SK-N-SH (cell line): ENCODE data around the gene GMPPA. TPM values are rescaled to one million over a fixed set of nuclear protein-coding genes. Genes with fewer than 3 reads are reported as not detected.

ENCODE experiments used
- CTCF ChIA-PET: fragments of 300-600, 350-600 bp; formaldehyde crosslinking; extraction: SDS; loops from one replicate; lab custom pipeline; 2021; lab: Yijun Ruan, JAX
- POLR2A ChIA-PET: fragments of 350-600 bp; sonication (Branson Sonifier 250); formaldehyde crosslinking; extraction: SDS; loops from one replicate; lab custom pipeline; 2020; ENCODE audit warnings: antibody characterized with exemption, inconsistent platforms; lab: Yijun Ruan, JAX
- DNase-seq: peaks from one replicate; pipeline ENCODE4 v3.0.0; 2012
- H2AFZ ChIP-seq: fragments of 200-600 bp; sonication (generic); 2 replicates; pipeline ENCODE4 v1.8.1; 2016; ENCODE audit warnings: antibody characterized with exemption, mild to moderate bottlenecking, low read depth
- H3F3A ChIP-seq: fragments of 200-600 bp; sonication (generic); replicated peaks from 2 replicates; pipeline ENCODE3; 2016; ENCODE audit warnings: antibody characterized with exemption, mild to moderate bottlenecking; ENCODE audit not compliant: insufficient read depth
- H3K27ac ChIP-seq, 2 experiments: fragments of 200-500 bp in 1 of 2; fragments of 200-600 bp in 1 of 2; sonication (Bioruptor generic) in 1 of 2; sonication (generic), shearing (Covaris generic) in 1 of 2; 2 replicates each; pipeline versions ENCODE4 v1.5.1 to v1.6.1; 2014 to 2016; ENCODE audit warnings: low read depth in 2 of 2, inconsistent platforms in 1 of 2, low read length in 1 of 2, mild to moderate bottlenecking in 1 of 2, mixed read lengths in 1 of 2
- H3K27me3 ChIP-seq: fragments of 200-600 bp; sonication (generic), shearing (Covaris generic); 2 replicates; pipeline ENCODE4 v1.6.1; 2016; ENCODE audit warnings: mixed run types; ENCODE audit not compliant: insufficient read depth
- H3K36me3 ChIP-seq, 2 experiments: fragments of 200-500 bp in 1 of 2; fragments of 200-600 bp in 1 of 2; sonication (Bioruptor generic) in 1 of 2; sonication (generic) in 1 of 2; replicated peaks in 1 of 2; 2 replicates each; pipeline versions ENCODE3 to v1.5.1; 2014 to 2016; ENCODE audit warnings: low read length in 1 of 2, mild to moderate bottlenecking in 1 of 2; ENCODE audit not compliant: insufficient read depth in 2 of 2, control insufficient read depth in 1 of 2
- H3K4me1 ChIP-seq, 2 experiments: fragments of 200-500 bp in 1 of 2; fragments of 200-600 bp in 1 of 2; sonication (Bioruptor generic) in 1 of 2; sonication (generic), shearing (Covaris generic) in 1 of 2; 2 replicates each; pipeline versions ENCODE4 v1.5.1 to v1.6.1; 2014 to 2016; ENCODE audit warnings: low read depth in 1 of 2, low read length in 1 of 2, mixed run types in 1 of 2; ENCODE audit not compliant: insufficient read depth in 2 of 2, control insufficient read depth in 1 of 2
- H3K4me2 ChIP-seq: fragments of 200-600 bp; sonication (generic), shearing (Covaris generic); 2 replicates; pipeline ENCODE4 v1.6.1; 2017; ENCODE audit warnings: mixed run types
- H3K4me3 ChIP-seq, 2 experiments: fragments of 200-500 bp in 1 of 2; fragments of 200-600 bp in 1 of 2; sonication (Bioruptor generic) in 1 of 2; sonication (generic), shearing (Covaris generic) in 1 of 2; 2 replicates each; pipeline versions ENCODE4 v1.5.1 to v1.8.1; 2014 to 2016; ENCODE audit warnings: low read depth in 2 of 2, inconsistent platforms in 1 of 2, low read length in 1 of 2, mild to moderate bottlenecking in 1 of 2, mixed read lengths in 1 of 2, moderate library complexity in 1 of 2
- H3K79me2 ChIP-seq: fragments of 200-600 bp; sonication (generic); 2 replicates; pipeline ENCODE4 v1.8.1; 2017; ENCODE audit warnings: mild to moderate bottlenecking; ENCODE audit not compliant: insufficient read depth
- H3K9ac ChIP-seq: fragments of 200-600 bp; sonication (generic); 2 replicates; pipeline ENCODE4 v1.6.1; 2017; ENCODE audit warnings: mixed run types
- H3K9me2 ChIP-seq: fragments of 200-600 bp; sonication (generic); 2 replicates; pipeline ENCODE4 v1.6.1; 2017; ENCODE audit warnings: mixed run types
- H3K9me3 ChIP-seq: fragments of 200-600 bp; sonication (generic); 2 replicates; pipeline ENCODE4 v1.6.1; 2017; ENCODE audit warnings: mixed run types, mild to moderate bottlenecking, moderate library complexity
- H4K20me1 ChIP-seq: fragments of 200-600 bp; sonication (generic); 2 replicates; pipeline ENCODE4 v1.6.1; 2017; ENCODE audit warnings: mild to moderate bottlenecking, mixed run types; ENCODE audit not compliant: insufficient read depth
- CHD2 ChIP-seq: fragments of 150-350 bp; IDR thresholded peaks from 2 replicates; pipeline ENCODE4 v1.6.1; 2018; ENCODE audit warnings: low read length; ENCODE audit not compliant: partially characterized antibody
- EZH2phosphoT487 ChIP-seq: fragments of 200-600 bp; sonication (generic); IDR thresholded peaks from 2 replicates; pipeline ENCODE4 v1.6.1; 2017; ENCODE audit warnings: low read depth, mixed run types, mild to moderate bottlenecking, antibody characterized with exemption, moderate library complexity, borderline replicate concordance
- FOSL2 ChIP-seq: IDR thresholded peaks from 2 replicates; pipeline ENCODE4 v1.4.0; 2012; ENCODE audit warnings: low read depth, mild to moderate bottlenecking, moderate library complexity, borderline replicate concordance
- FOXJ3 ChIP-seq: sonication (generic); formaldehyde crosslinking; IDR thresholded peaks from 2 replicates; pipeline ENCODE4 v1.5.1; 2020; ENCODE audit warnings: mild to moderate bottlenecking, missing genetic modification reagents
- MEF2A ChIP-seq: IDR thresholded peaks from 2 replicates; pipeline ENCODE4 v1.4.0; 2012; ENCODE audit warnings: low read depth, borderline replicate concordance
- MXI1 ChIP-seq: IDR thresholded peaks from 2 replicates; pipeline ENCODE4 v1.6.1; 2012; ENCODE audit warnings: mild to moderate bottlenecking, low read depth, low read length, improper control_type of control experiment
- NFIC ChIP-seq: IDR thresholded peaks from 2 replicates; pipeline ENCODE4 v1.4.0; 2012; ENCODE audit warnings: borderline replicate concordance
- WGBS: methylation state at CpG from one replicate; pipeline ENCODE4 v1.1.6; 2017; ENCODE audit warnings: low lambda C conversion rate; 5-methylcytosine and 5-hydroxymethylcytosine counted together
- polyA plus RNA-seq, 3 experiments: library from polyadenylated mRNA; depleted of rRNA; stranded (reverse); fragments of >200 nt; gene quantifications; 2 replicates each; pipeline ENCODE4 v1.2.3, GENCODE V29; 2012
- TF ChIP-seq, protein P1 (sequence below): fragments of 150-350 bp; IDR thresholded peaks from 2 replicates; pipeline ENCODE4 v1.6.1; 2016; ENCODE audit warnings: mild to moderate bottlenecking, low read depth, low read length

Gene GMPPA
- polyA plus RNA-seq, 1 of the 3 experiments (the other 2 are of a cell fraction) = 61.3 TPM

DNA sequence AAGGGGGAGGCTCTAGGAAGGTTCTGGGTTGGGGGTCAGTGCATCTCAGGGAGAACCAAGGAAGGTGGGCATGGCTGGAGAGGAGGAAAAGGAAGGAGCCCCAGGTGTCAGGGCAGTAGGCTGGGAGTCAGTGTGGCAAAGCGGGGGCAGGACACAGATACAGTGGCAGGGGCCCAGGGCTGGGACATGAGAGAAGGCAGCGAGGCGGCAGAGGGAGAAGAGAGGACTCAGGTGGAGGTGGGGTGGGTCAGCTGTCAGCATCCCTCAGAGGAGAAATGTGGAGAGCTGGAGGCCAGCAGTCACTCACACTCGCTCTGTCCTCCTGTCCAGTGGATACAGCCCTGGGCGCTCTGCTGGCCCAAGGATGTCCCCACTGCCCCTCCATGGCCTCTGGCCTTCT lies 5.6 kb upstream of the GMPPA start:
- Histone ChIP-seq H3K4me3 (no peak overlapping the region), H3K27me3 (no peaks in the 10 kb centered on the region), H2AFZ (no peak overlapping the region), H3K4me2 (no peak overlapping the region), H3K79me2 (no peaks in the 10 kb centered on the region), H3K4me1 (peaks cover 3 to 37% of the 10 kb centered on the region in 2 experiments; a peak in 3 of 4 replicates), H3K36me3 (peaks cover 6 to 18% of the 10 kb centered on the region in 2 experiments), H4K20me1 (no peaks in the 10 kb centered on the region), H3K9me3 (no peaks in the 10 kb centered on the region), H3K9me2 (no peaks in the 10 kb centered on the region), H3F3A (no peaks in the 10 kb centered on the region), H3K27ac (no peak overlapping the region), H3K9ac (no peak overlapping the region)
- ChIA-PET POLR2A (interaction anchor here (2.0 kb wide), 1 partner anchor 14 kb away, joined by 8 read pairs; no protein-coding TSS in a partner anchor), CTCF (interaction anchor here (1.3 to 62.1 kb wide), 4 partner anchors 1 to 104 kb away, joined by 4 to 2824 read pairs (median 1425); partner anchors contain the start of genes ASIC4, CHPF, GMPPA and TMEM198)
- 97% methylated on average over 5 of the region's 5 CpGs for WGBS
- no peak for DNase-seq
- TF ChIP-seq FOXJ3 = no peak
- no peak for TF ChIP-seq MEF2A

DNA sequence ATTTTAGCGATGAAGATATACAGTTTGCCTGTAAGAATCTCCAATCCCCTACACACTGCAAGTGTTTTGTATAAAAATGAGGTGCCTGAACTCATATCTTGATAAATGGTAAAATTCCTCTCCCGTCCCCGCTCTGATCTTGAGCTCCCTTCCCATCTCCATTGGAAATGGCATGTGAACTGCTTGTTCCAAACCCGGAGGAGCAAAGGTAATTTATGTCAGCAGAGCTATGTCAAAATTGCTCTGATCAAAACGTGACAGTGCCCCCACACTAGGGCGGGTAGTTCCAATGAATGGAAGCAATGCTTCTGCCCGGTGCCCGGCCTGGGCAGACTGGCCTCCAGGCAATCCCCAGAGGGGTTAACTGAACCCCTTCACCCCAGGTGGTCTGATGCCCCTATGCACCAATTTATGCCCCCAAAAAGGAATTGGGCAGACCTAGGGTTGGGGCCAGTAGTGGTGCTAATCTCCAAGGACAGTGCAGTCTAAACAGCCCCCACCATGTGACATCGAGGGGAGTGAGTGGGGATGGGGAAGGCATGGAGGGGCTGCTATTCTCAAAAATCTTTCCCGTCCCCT lies 3.6 kb upstream of the GMPPA start:
- ChIA-PET CTCF (interaction anchor here (0.6 to 62.1 kb wide), 22 partner anchors 1 to 195 kb away, joined by 3 to 2824 read pairs (median 4); partner anchors contain the start of genes ASIC4, CHPF, GMPPA and TMEM198), POLR2A (interaction anchor here (1.1 to 3.7 kb wide), 5 partner anchors 13 to 35 kb away, joined by 4 to 26 read pairs (median 10); partner anchors contain the start of gene ASIC4)
- DNase-seq = no peak
- H3K79me2 ChIP-seq = peaks cover 13% of the 10 kb centered on the region
- H4K20me1 ChIP-seq = no peaks in the 10 kb centered on the region
- TF ChIP-seq FOXJ3 (no peak), MXI1 (no peak), FOSL2 (no peak), MEF2A (no peak), CHD2 (no peak), EZH2phosphoT487 (no peak), NFIC (no peak)
- TF ChIP-seq, protein P1, sequence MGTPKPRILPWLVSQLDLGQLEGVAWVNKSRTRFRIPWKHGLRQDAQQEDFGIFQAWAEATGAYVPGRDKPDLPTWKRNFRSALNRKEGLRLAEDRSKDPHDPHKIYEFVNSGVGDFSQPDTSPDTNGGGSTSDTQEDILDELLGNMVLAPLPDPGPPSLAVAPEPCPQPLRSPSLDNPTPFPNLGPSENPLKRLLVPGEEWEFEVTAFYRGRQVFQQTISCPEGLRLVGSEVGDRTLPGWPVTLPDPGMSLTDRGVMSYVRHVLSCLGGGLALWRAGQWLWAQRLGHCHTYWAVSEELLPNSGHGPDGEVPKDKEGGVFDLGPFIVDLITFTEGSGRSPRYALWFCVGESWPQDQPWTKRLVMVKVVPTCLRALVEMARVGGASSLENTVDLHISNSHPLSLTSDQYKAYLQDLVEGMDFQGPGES = no peak
- peak overlapping the region in 1 of 2 experiments; percentile 22; a peak in 1 of 4 replicates for H3K27ac ChIP-seq
- peaks cover 11 to 48% of the 10 kb centered on the region in 2 experiments for H3K4me1 ChIP-seq
- H3K4me3 ChIP-seq = no peak overlapping the region
- no peaks in the 10 kb centered on the region for H3K27me3 ChIP-seq
- 71% methylated on average over 8 of the region's 10 CpGs for WGBS
- H2AFZ ChIP-seq = no peak overlapping the region
- no peak overlapping the region for H3K9ac ChIP-seq
- no peaks in the 10 kb centered on the region for H3F3A ChIP-seq
- H3K9me2 ChIP-seq = no peaks in the 10 kb centered on the region
- H3K9me3 ChIP-seq = no peaks in the 10 kb centered on the region
- no peak overlapping the region for H3K4me2 ChIP-seq
- peaks cover 6 to 10% of the 10 kb centered on the region in 2 experiments for H3K36me3 ChIP-seq
